HEK293 (cell line): ENCODE results near the gene PALB2.

Source experiments
- BCL11B ChIP-seq: fragments of 450-650 bp; formaldehyde crosslinking; IDR thresholded peaks from 2 replicates; pipeline ENCODE4 v1.5.1; 2016; ENCODE audit warnings: low read depth, missing biosample characterization, missing genetic modification characterization
- GLI2 ChIP-seq: fragments of 450-650 bp; formaldehyde crosslinking; IDR thresholded peaks from 2 replicates; pipeline ENCODE4; 2017; ENCODE audit warnings: missing biosample characterization, missing genetic modification characterization, low read depth, borderline replicate concordance
- KLF10 ChIP-seq: fragments of 450-650 bp; IDR thresholded peaks from 2 replicates; pipeline ENCODE4 v1.5.1; 2018; ENCODE audit warnings: missing biosample characterization, mild to moderate bottlenecking, missing genetic modification characterization
- SP3 ChIP-seq: fragments of 450-650 bp; formaldehyde crosslinking; IDR thresholded peaks from 2 replicates; pipeline ENCODE4 v1.5.1; 2016; ENCODE audit warnings: missing biosample characterization, missing genetic modification characterization
- ZBTB48 ChIP-seq: fragments of 450-650 bp; formaldehyde crosslinking; IDR thresholded peaks from 2 replicates; pipeline ENCODE4 v1.5.1; 2016; ENCODE audit warnings: missing biosample characterization, missing genetic modification characterization
- ZFP37 ChIP-seq: fragments of 450-650 bp; formaldehyde crosslinking; IDR thresholded peaks from 2 replicates; pipeline ENCODE4 v1.5.1; 2016; ENCODE audit warnings: missing biosample characterization, missing genetic modification characterization
- ZNF202 ChIP-seq: fragments of 450-650 bp; formaldehyde crosslinking; IDR thresholded peaks from 2 replicates; pipeline ENCODE4 v1.5.1; 2016; ENCODE audit warnings: missing biosample characterization, missing genetic modification characterization, borderline replicate concordance
- ZNF274 ChIP-seq, 2 experiments: fragments of 200-500 bp in 1 of 2; fragments of 450-650 bp in 1 of 2; sonication (Bioruptor generic) in 1 of 2; formaldehyde crosslinking in 1 of 2; IDR thresholded peaks; 2 replicates each; pipeline versions ENCODE4 v1.5.1 to v1.6.1; 2014 to 2016; ENCODE audit warnings: borderline replicate concordance in 1 of 2, inconsistent platforms in 1 of 2, low read length in 1 of 2, missing biosample characterization in 1 of 2, missing genetic modification characterization in 1 of 2
- ZNF610 ChIP-seq: fragments of 450-650 bp; formaldehyde crosslinking; IDR thresholded peaks from 2 replicates; pipeline ENCODE4 v1.5.1; 2016; ENCODE audit warnings: missing biosample characterization, missing genetic modification characterization, borderline replicate concordance
- ZNF677 ChIP-seq: fragments of 450-650 bp; IDR thresholded peaks from 2 replicates; pipeline ENCODE4 v1.5.0; 2018; ENCODE audit warnings: missing biosample characterization, mild to moderate bottlenecking, missing genetic modification characterization, moderate library complexity
- ZNF76 ChIP-seq: fragments of 450-650 bp; formaldehyde crosslinking; IDR thresholded peaks from 2 replicates; pipeline ENCODE4; 2016; ENCODE audit warnings: low read depth, missing biosample characterization, missing genetic modification characterization, borderline replicate concordance
- ZNF785 ChIP-seq: fragments of 450-650 bp; formaldehyde crosslinking; IDR thresholded peaks from 2 replicates; pipeline ENCODE4 v1.5.1; 2016; ENCODE audit warnings: missing biosample characterization, missing genetic modification characterization
- ZNF792 ChIP-seq: fragments of 450-650 bp; formaldehyde crosslinking; IDR thresholded peaks from 2 replicates; pipeline ENCODE4 v1.5.1; 2016; ENCODE audit warnings: missing biosample characterization, missing genetic modification characterization
- ZNF837 ChIP-seq: fragments of 450-650 bp; formaldehyde crosslinking; IDR thresholded peaks from 2 replicates; pipeline ENCODE4 v1.5.1; 2016; ENCODE audit warnings: missing biosample characterization, missing genetic modification characterization
- ZSCAN23 ChIP-seq: fragments of 450-650 bp; formaldehyde crosslinking; IDR thresholded peaks from 2 replicates; pipeline ENCODE4 v1.5.1; 2016; ENCODE audit warnings: missing biosample characterization, missing genetic modification characterization
- TF ChIP-seq, protein P1 (sequence below): fragments of 450-650 bp; formaldehyde crosslinking; conservative IDR thresholded peaks from 2 replicates; pipeline ENCODE4 v1.5.1; 2016; ENCODE audit warnings: low read depth, missing biosample characterization, missing genetic modification characterization
- TF ChIP-seq, protein P2 (sequence below): fragments of 450-650 bp; formaldehyde crosslinking; IDR thresholded peaks from 2 replicates; pipeline ENCODE4 v1.5.1; 2016; ENCODE audit warnings: missing biosample characterization, missing genetic modification characterization
- TF ChIP-seq, protein P3 (sequence below): fragments of 450-650 bp; formaldehyde crosslinking; IDR thresholded peaks from 2 replicates; pipeline ENCODE4 v1.5.1; 2016; ENCODE audit warnings: missing biosample characterization, missing genetic modification characterization
- TF ChIP-seq, protein P4 (sequence below): fragments of 450-650 bp; formaldehyde crosslinking; IDR thresholded peaks from 2 replicates; pipeline ENCODE4 v1.5.1; 2016; ENCODE audit warnings: missing biosample characterization, missing genetic modification characterization
- TF ChIP-seq, protein P5 (sequence below): fragments of 450-650 bp; formaldehyde crosslinking; IDR thresholded peaks from 2 replicates; pipeline ENCODE4 v1.5.1; 2016; ENCODE audit warnings: missing biosample characterization, missing genetic modification characterization, borderline replicate concordance
- TF ChIP-seq, protein P6 (sequence below): fragments of 450-650 bp; formaldehyde crosslinking; IDR thresholded peaks from 2 replicates; pipeline ENCODE4 v1.5.1; 2016; ENCODE audit warnings: missing biosample characterization, missing genetic modification characterization, low read depth

PALB2 gene

DNA sequence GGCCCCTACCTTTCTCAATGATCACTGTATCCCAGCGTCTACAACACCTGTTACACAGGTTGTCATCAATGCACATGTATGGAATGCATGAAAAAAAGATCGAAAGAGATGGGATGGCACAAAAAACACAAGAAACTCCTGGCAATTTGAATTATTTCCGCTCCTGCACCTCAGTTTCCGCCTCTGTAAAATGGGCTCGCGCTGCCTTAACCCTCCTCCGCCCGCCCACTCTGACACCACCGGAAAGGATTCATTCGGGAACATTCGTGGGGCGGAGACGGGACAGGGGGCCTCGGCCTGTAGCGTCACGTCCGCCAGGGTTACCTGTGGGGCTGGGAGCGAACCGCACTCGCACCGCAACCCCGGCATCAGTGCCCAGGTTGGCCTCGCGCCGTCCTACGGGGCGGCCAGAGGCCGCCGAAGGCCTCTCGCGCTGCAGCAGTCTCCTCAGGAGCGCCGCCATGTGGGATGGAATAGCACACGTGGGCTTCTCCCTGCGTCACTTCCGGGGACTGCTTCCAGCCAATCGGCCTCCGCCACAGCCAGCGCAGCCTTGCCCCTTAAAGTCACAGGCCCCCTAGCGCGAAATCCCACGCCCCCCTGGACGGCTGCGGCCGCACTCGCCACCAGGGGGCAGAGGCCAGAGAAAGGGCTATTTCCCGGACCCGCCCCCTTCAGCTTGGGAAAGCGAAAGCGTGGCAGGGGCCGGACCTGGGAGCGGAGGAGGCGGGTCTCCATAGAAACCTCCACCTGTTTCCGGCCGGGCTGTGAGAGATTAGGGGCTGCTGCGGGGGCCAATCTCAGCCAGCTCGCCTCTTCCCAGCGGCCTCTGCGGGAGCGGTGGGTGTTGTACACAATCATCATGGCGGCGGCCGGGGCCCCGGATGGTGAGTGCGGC lies 84.0 kb downstream of the PALB2 start, which contains the start of the genes EARS2 and UBFD1 (continued):
- TF ChIP-seq ZNF76 (tag by site-specific recombination) (peak; percentile 83), GLI2 (tag by site-specific recombination) (no peak), BCL11B (tag by site-specific recombination) (no peak), ZNF837 (tag by site-specific recombination) (no peak), ZNF785 (tag by site-specific recombination) (no peak), SP3 (peak; percentile 89), ZNF202 (tag by site-specific recombination) (no peak), ZNF677 (tag by site-specific recombination) (no peak), ZNF792 (tag by site-specific recombination) (no peak), KLF10 (tag by site-specific recombination) (peak; percentile 100), ZSCAN23 (tag by site-specific recombination) (0 out of 2 replicates have a peak, but pooled peaks have one; percentile 39), ZBTB48 (tag by site-specific recombination) (no peak), ZNF274 (IDR thresholded peaks at IDR 0.05; ENCODE audit: low read length) (no peak), ZNF274 (tag by site-specific recombination; IDR thresholded peaks at IDR 0.05; ENCODE audit: borderline replicate concordance) (no peak), ZFP37 (no peak), ZNF610 (no peak)
- TF ChIP-seq, protein P1, sequence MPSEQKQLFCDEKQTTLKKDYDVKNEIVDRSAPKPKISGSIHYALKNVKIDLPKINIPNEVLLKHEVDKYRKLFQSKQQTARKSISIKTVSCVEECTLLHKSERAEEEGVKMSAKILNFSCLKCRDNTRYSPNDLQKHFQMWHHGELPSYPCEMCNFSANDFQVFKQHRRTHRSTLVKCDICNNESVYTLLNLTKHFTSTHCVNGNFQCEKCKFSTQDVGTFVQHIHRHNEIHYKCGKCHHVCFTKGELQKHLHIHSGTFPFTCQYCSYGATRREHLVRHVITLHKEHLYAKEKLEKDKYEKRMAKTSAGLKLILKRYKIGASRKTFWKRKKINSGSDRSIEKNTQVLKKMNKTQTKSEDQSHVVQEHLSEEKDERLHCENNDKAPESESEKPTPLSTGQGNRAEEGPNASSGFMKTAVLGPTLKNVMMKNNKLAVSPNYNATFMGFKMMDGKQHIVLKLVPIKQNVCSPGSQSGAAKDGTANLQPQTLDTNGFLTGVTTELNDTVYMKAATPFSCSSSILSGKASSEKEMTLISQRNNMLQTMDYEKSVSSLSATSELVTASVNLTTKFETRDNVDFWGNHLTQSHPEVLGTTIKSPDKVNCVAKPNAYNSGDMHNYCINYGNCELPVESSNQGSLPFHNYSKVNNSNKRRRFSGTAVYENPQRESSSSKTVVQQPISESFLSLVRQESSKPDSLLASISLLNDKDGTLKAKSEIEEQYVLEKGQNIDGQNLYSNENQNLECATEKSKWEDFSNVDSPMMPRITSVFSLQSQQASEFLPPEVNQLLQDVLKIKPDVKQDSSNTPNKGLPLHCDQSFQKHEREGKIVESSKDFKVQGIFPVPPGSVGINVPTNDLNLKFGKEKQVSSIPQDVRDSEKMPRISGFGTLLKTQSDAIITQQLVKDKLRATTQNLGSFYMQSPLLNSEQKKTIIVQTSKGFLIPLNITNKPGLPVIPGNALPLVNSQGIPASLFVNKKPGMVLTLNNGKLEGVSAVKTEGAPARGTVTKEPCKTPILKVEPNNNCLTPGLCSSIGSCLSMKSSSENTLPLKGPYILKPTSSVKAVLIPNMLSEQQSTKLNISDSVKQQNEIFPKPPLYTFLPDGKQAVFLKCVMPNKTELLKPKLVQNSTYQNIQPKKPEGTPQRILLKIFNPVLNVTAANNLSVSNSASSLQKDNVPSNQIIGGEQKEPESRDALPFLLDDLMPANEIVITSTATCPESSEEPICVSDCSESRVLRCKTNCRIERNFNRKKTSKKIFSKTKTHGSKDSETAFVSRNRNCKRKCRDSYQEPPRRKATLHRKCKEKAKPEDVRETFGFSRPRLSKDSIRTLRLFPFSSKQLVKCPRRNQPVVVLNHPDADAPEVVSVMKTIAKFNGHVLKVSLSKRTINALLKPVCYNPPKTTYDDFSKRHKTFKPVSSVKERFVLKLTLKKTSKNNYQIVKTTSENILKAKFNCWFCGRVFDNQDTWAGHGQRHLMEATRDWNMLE = peak; percentile 75
- TF ChIP-seq, protein P2, sequence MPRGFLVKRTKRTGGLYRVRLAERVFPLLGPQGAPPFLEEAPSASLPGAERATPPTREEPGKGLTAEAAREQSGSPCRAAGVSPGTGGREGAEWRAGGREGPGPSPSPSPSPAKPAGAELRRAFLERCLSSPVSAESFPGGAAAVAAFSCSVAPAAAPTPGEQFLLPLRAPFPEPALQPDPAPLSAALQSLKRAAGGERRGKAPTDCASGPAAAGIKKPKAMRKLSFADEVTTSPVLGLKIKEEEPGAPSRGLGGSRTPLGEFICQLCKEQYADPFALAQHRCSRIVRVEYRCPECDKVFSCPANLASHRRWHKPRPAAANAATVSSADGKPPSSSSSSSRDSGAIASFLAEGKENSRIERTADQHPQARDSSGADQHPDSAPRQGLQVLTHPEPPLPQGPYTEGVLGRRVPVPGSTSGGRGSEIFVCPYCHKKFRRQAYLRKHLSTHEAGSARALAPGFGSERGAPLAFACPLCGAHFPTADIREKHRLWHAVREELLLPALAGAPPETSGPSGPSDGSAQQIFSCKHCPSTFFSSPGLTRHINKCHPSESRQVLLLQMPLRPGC (tag by site-specific recombination) = no peak
- TF ChIP-seq, protein P3, sequence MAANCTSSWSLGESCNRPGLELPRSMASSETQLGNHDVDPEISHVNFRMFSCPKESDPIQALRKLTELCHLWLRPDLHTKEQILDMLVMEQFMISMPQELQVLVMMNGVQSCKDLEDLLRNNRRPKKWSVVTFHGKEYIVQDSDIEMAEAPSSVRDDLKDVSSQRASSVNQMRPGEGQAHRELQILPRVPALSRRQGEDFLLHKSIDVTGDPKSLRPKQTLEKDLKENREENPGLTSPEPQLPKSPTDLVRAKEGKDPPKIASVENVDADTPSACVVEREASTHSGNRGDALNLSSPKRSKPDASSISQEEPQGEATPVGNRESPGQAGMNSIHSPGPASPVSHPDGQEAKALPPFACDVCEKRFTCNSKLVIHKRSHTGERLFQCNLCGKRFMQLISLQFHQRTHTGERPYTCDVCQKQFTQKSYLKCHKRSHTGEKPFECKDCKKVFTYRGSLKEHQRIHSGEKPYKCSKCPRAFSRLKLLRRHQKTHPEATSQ (tag by site-specific recombination) = peak; percentile 66; the same call in 1 of the 2 replicates
- TF ChIP-seq, protein P4, sequence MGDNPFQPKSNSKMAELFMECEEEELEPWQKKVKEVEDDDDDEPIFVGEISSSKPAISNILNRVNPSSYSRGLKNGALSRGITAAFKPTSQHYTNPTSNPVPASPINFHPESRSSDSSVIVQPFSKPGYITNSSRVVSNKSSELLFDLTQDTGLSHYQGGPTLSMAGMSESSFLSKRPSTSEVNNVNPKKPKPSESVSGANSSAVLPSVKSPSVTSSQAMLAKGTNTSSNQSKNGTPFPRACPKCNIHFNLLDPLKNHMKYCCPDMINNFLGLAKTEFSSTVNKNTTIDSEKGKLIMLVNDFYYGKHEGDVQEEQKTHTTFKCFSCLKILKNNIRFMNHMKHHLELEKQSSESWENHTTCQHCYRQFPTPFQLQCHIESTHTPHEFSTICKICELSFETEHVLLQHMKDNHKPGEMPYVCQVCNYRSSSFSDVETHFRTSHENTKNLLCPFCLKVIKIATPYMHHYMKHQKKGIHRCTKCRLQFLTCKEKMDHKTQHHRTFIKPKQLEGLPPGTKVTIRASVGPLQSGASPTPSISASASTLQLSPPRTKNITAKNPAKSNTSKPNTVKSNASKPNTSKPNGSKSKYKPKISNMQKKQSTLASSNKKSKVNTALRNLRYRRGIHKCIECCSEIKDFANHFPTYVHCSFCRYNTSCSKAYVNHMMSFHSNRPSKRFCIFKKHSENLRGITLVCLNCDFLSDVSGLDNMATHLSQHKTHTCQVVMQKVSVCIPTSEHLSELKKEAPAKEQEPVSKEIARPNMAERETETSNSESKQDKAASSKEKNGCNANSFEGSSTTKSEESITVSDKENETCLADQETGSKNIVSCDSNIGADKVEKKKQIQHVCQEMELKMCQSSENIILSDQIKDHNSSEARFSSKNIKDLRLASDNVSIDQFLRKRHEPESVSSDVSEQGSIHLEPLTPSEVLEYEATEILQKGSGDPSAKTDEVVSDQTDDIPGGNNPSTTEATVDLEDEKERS = peak; percentile 4; the same call in 1 of the 2 replicates
- TF ChIP-seq, protein P5, sequence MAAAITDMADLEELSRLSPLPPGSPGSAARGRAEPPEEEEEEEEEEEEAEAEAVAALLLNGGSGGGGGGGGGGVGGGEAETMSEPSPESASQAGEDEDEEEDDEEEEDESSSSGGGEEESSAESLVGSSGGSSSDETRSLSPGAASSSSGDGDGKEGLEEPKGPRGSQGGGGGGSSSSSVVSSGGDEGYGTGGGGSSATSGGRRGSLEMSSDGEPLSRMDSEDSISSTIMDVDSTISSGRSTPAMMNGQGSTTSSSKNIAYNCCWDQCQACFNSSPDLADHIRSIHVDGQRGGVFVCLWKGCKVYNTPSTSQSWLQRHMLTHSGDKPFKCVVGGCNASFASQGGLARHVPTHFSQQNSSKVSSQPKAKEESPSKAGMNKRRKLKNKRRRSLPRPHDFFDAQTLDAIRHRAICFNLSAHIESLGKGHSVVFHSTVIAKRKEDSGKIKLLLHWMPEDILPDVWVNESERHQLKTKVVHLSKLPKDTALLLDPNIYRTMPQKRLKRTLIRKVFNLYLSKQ (tag by site-specific recombination) = no peak
- TF ChIP-seq, protein P6, sequence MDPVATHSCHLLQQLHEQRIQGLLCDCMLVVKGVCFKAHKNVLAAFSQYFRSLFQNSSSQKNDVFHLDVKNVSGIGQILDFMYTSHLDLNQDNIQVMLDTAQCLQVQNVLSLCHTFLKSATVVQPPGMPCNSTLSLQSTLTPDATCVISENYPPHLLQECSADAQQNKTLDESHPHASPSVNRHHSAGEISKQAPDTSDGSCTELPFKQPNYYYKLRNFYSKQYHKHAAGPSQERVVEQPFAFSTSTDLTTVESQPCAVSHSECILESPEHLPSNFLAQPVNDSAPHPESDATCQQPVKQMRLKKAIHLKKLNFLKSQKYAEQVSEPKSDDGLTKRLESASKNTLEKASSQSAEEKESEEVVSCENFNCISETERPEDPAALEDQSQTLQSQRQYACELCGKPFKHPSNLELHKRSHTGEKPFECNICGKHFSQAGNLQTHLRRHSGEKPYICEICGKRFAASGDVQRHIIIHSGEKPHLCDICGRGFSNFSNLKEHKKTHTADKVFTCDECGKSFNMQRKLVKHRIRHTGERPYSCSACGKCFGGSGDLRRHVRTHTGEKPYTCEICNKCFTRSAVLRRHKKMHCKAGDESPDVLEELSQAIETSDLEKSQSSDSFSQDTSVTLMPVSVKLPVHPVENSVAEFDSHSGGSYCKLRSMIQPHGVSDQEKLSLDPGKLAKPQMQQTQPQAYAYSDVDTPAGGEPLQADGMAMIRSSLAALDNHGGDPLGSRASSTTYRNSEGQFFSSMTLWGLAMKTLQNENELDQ = no peak
